Osteocyte (in vitro differentiated cells): ENCODE data around the gene GAS7. TPM values are rescaled to one million over a fixed set of nuclear protein-coding genes. Genes with fewer than 3 reads are reported as not detected.

Source experiments
- DNase-seq: peaks from one replicate; pipeline ENCODE4 v3.0.0; 2021; ENCODE audit warnings: mixed read lengths; ENCODE audit not compliant: unreplicated experiment; ENCODE audit errors: extremely low spot score
- H3K27ac Mint-ChIP-seq: one replicate; pipeline ENCODE4 v1.8.0; 2021; ENCODE audit warnings: mild to moderate bottlenecking, mixed read lengths; ENCODE audit not compliant: unreplicated experiment
- H3K27me3 Mint-ChIP-seq: one replicate; pipeline ENCODE4 v1.8.0; 2021; ENCODE audit warnings: mixed read lengths; ENCODE audit not compliant: unreplicated experiment
- H3K36me3 Mint-ChIP-seq: one replicate; pipeline ENCODE4 v1.8.0; 2021; ENCODE audit warnings: mixed read lengths; ENCODE audit not compliant: unreplicated experiment
- H3K4me1 Mint-ChIP-seq: one replicate; pipeline ENCODE4 v1.8.0; 2021; ENCODE audit warnings: mixed read lengths; ENCODE audit not compliant: unreplicated experiment
- H3K4me3 Mint-ChIP-seq: one replicate; pipeline ENCODE4 v1.8.0; 2021; ENCODE audit warnings: mild to moderate bottlenecking, moderate library complexity, mixed read lengths; ENCODE audit not compliant: unreplicated experiment
- H3K9me3 Mint-ChIP-seq: one replicate; pipeline ENCODE4 v1.8.0; 2021; ENCODE audit warnings: mixed read lengths; ENCODE audit not compliant: unreplicated experiment
- CTCF ChIP-seq: fragments of 200-600 bp; sonication (generic); IDR thresholded peaks from 2 replicates; pipeline ENCODE4 v1.5.0; 2021; ENCODE audit warnings: antibody characterized with exemption, mild to moderate bottlenecking, moderate library complexity
- total RNA-seq: library from RNA; stranded (reverse); gene quantifications from 2 replicates; pipeline ENCODE4 v1.2.1, GENCODE V29; 2021

Gene GAS7
- total RNA-seq, 1 donor from 2014 or later = 18.1 TPM

- Mint-ChIP-seq H3K4me1 (peaks cover 9% of the 10 kb centered on the region), H3K9me3 (peaks cover 5% of the 10 kb centered on the region), H3K27me3 (peaks cover 12% of the 10 kb centered on the region), H3K36me3 (peaks cover 2% of the 10 kb centered on the region), H3K27ac (no peak overlapping the region), H3K4me3 (no peak overlapping the region)
- no peak for TF ChIP-seq CTCF
- no peak for DNase-seq
Observed at GRCh38 chr17:10089196-10089804, 109.1 kb downstream of the GAS7 start.

- Mint-ChIP-seq H3K4me3 (no peak overlapping the region), H3K9me3 (peaks cover 7% of the 10 kb centered on the region), H3K27ac (no peak overlapping the region), H3K36me3 (peaks cover 2% of the 10 kb centered on the region), H3K27me3 (peaks cover 12% of the 10 kb centered on the region), H3K4me1 (peaks cover 9% of the 10 kb centered on the region)
- TF ChIP-seq CTCF = no peak
- DNase-seq = no peak
Observed at GRCh38 chr17:10088444-10088843, 110.0 kb downstream of the GAS7 start.

- no peak overlapping the region for H3K27ac Mint-ChIP-seq
- H3K27me3 Mint-ChIP-seq = peaks cover 12% of the 10 kb centered on the region
- no peak for TF ChIP-seq CTCF
- peaks cover 2% of the 10 kb centered on the region for H3K36me3 Mint-ChIP-seq
- no peak overlapping the region for H3K4me3 Mint-ChIP-seq
- peaks cover 4% of the 10 kb centered on the region for H3K9me3 Mint-ChIP-seq
- no peak for DNase-seq
- H3K4me1 Mint-ChIP-seq = peaks cover 9% of the 10 kb centered on the region
Observed at GRCh38 chr17:10087355-10087754, 111.1 kb downstream of the GAS7 start.

- no peak for TF ChIP-seq CTCF
- Mint-ChIP-seq H3K4me1 (peaks cover 6% of the 10 kb centered on the region), H3K9me3 (peaks cover 12% of the 10 kb centered on the region), H3K4me3 (no peak overlapping the region), H3K27me3 (peaks cover 2% of the 10 kb centered on the region), H3K36me3 (no peaks in the 10 kb centered on the region), H3K27ac (no peak overlapping the region)
- no peak for DNase-seq
Observed at GRCh38 chr17:10083864-10084263, 114.5 kb downstream of the GAS7 start.

GRCh38 chr17:10082795-10083194 lies 115.6 kb downstream of the GAS7 start:
- DNase-seq = no peak
- no peak for TF ChIP-seq CTCF
- peaks cover 6% of the 10 kb centered on the region for H3K4me1 Mint-ChIP-seq
- H3K27ac Mint-ChIP-seq = no peak overlapping the region
- peaks cover under 1% of the 10 kb centered on the region for H3K36me3 Mint-ChIP-seq
- H3K9me3 Mint-ChIP-seq = peaks cover 13% of the 10 kb centered on the region
- H3K4me3 Mint-ChIP-seq = no peak overlapping the region
- peaks cover 2% of the 10 kb centered on the region for H3K27me3 Mint-ChIP-seq
